ENCODE data around the gene CYP19A1.

DNA sequence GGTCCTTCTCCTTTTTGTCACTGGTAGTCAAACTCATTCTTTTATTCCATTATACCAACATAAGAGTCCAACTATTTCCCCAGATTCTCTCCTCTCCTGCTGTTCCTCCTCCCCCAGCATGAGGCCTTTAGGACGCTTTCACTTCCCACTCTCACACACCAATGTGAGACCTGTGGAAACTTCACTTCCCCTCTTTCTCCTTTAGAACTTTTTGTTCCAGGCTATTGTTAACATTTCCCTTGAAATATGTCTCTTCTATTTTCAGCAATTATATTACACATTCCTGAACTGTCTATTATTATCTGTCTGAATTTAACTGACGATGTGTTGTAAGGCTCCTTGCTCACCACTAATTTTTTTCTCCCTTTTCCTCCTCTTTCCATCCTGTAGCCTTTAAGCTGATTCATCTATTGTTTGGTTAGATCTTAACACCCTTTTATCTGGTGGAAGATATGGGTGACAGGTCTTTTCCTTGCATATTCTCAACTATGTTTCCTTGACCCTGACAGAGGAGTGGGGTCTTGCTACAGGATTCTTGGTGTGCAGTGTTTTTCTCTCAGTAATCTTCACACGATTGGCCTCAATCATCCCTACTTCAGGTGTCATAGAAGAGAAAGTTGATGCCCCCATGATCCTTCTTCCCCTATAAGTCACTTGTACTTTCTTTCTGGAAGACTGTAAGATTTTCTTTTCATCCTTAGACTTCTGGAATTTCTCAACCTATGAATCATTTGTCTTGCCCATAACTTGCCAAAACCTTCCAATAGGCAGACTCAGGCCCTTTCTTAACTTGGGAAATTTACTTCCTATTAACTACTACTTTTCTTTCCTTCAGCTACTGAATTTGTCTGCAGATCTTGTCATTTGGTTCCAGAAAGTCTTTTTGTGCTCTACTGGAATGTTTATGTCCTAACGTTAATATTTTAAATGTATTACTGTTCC, 5.9 kb downstream of the CYP19A1 start:
- TF ChIP-seq, protein P1, sequence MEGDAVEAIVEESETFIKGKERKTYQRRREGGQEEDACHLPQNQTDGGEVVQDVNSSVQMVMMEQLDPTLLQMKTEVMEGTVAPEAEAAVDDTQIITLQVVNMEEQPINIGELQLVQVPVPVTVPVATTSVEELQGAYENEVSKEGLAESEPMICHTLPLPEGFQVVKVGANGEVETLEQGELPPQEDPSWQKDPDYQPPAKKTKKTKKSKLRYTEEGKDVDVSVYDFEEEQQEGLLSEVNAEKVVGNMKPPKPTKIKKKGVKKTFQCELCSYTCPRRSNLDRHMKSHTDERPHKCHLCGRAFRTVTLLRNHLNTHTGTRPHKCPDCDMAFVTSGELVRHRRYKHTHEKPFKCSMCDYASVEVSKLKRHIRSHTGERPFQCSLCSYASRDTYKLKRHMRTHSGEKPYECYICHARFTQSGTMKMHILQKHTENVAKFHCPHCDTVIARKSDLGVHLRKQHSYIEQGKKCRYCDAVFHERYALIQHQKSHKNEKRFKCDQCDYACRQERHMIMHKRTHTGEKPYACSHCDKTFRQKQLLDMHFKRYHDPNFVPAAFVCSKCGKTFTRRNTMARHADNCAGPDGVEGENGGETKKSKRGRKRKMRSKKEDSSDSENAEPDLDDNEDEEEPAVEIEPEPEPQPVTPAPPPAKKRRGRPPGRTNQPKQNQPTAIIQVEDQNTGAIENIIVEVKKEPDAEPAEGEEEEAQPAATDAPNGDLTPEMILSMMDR (IDR thresholded peaks at IDR 0.05; ENCODE audit: low read depth, low read length, poor library complexity, severe bottlenecking): no peak
- no peak for TF ChIP-seq EZH2phosphoT487 (IDR thresholded peaks at IDR 0.05; ENCODE audit: borderline replicate concordance, low read length)
